Measurements from ENCODE around the gene APMAP.

DNA sequence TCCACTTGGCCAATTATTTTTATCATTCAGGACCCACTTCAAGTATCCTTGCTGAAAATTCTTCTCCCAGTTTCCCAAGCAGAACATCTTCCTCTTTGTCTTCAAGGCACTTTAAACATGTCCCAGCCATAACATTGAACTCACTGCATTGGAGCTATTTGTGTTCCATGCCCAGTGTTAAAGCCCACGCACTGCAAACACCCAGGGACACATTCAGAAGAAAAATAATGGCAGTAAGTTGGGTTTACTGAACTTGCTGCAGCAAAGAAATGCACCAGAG is 1.6 kb upstream of the APMAP start:
- TF ChIP-seq ZNF274 (CRISPR knock-in tag; IDR thresholded peaks at IDR 0.05) = no peak
- TF ChIP-seq MED1 (CRISPR knock-in tag; IDR thresholded peaks at IDR 0.05) = no peak
- no peak for TF ChIP-seq SMAD1 (CRISPR knock-in tag; IDR thresholded peaks at IDR 0.05; ENCODE audit: borderline replicate concordance, low read depth)
- TF ChIP-seq, protein P1, sequence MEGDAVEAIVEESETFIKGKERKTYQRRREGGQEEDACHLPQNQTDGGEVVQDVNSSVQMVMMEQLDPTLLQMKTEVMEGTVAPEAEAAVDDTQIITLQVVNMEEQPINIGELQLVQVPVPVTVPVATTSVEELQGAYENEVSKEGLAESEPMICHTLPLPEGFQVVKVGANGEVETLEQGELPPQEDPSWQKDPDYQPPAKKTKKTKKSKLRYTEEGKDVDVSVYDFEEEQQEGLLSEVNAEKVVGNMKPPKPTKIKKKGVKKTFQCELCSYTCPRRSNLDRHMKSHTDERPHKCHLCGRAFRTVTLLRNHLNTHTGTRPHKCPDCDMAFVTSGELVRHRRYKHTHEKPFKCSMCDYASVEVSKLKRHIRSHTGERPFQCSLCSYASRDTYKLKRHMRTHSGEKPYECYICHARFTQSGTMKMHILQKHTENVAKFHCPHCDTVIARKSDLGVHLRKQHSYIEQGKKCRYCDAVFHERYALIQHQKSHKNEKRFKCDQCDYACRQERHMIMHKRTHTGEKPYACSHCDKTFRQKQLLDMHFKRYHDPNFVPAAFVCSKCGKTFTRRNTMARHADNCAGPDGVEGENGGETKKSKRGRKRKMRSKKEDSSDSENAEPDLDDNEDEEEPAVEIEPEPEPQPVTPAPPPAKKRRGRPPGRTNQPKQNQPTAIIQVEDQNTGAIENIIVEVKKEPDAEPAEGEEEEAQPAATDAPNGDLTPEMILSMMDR (CRISPR knock-in tag; IDR thresholded peaks at IDR 0.05) = no peak
- TF ChIP-seq BRF2 (CRISPR knock-in tag; IDR thresholded peaks at IDR 0.05) = no peak
- TF ChIP-seq MZF1 (CRISPR knock-in tag; IDR thresholded peaks at IDR 0.05; ENCODE audit: borderline replicate concordance) = no peak
- no peak for TF ChIP-seq YY1 (IDR thresholded peaks at IDR 0.05; ENCODE audit: insufficient read depth, insufficient replicate concordance, low read depth, low read length)
- TF ChIP-seq ZNF773 (CRISPR knock-in tag; IDR thresholded peaks at IDR 0.05; ENCODE audit: borderline replicate concordance) = no peak
- TF ChIP-seq, protein P2, sequence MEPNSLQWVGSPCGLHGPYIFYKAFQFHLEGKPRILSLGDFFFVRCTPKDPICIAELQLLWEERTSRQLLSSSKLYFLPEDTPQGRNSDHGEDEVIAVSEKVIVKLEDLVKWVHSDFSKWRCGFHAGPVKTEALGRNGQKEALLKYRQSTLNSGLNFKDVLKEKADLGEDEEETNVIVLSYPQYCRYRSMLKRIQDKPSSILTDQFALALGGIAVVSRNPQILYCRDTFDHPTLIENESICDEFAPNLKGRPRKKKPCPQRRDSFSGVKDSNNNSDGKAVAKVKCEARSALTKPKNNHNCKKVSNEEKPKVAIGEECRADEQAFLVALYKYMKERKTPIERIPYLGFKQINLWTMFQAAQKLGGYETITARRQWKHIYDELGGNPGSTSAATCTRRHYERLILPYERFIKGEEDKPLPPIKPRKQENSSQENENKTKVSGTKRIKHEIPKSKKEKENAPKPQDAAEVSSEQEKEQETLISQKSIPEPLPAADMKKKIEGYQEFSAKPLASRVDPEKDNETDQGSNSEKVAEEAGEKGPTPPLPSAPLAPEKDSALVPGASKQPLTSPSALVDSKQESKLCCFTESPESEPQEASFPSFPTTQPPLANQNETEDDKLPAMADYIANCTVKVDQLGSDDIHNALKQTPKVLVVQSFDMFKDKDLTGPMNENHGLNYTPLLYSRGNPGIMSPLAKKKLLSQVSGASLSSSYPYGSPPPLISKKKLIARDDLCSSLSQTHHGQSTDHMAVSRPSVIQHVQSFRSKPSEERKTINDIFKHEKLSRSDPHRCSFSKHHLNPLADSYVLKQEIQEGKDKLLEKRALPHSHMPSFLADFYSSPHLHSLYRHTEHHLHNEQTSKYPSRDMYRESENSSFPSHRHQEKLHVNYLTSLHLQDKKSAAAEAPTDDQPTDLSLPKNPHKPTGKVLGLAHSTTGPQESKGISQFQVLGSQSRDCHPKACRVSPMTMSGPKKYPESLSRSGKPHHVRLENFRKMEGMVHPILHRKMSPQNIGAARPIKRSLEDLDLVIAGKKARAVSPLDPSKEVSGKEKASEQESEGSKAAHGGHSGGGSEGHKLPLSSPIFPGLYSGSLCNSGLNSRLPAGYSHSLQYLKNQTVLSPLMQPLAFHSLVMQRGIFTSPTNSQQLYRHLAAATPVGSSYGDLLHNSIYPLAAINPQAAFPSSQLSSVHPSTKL (CRISPR knock-in tag; IDR thresholded peaks at IDR 0.05) = no peak
- TF ChIP-seq ELF1 (CRISPR knock-in tag; IDR thresholded peaks at IDR 0.05) = no peak
- TF ChIP-seq ZBTB1 (CRISPR knock-in tag; IDR thresholded peaks at IDR 0.05; ENCODE audit: borderline replicate concordance) = no peak
- TF ChIP-seq POLR2A (IDR thresholded peaks at IDR 0.05; ENCODE audit: insufficient read depth in 1 of 2, low read depth in 2 of 2, low read length in 2 of 2) = no peak
- no peak for TF ChIP-seq TCF7L2 (IDR thresholded peaks at IDR 0.05; ENCODE audit: low read depth, low read length)
- no peak for TF ChIP-seq ZNF660 (CRISPR knock-in tag; IDR thresholded peaks at IDR 0.05; ENCODE audit: borderline replicate concordance, low read depth)

Measured in HepG2 (cell line).